Right forelimb (tissue), 1 donor: Measurements from ENCODE around the gene MCL1.
A peak's percentile ranks its signal among the peaks of the same experiment; 100 is the strongest.
"Not testable (repeated sequence)": the region's sequence is repeated elsewhere in the genome, so short reads cannot be mapped to it uniquely, and the experiment has no call there.

Source experiments
- DNase-seq: peaks from one replicate; pipeline ENCODE4 v3.0.0-alpha.2; 2018

MCL1 gene

DNA sequence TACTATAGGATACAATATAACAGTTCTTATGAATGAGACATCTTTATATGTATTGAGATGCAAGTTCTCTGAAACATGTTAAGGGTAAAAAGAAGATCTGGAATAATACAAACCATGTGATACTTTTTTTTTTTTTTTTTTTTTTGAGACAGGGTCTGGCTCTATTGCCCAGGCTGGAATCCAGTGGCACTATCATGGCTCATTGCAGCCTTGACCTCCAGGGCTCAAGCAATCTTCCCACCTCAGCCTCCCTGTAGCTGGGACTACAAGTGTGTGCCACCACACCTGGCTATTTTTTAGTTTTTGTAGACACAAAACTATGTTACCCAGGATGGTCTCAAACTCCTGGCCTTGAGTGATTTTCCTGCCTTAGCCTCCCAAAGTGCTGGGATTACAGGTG, 22.1 kb upstream of the MCL1 start:
- DNase-seq = no peak

DNA sequence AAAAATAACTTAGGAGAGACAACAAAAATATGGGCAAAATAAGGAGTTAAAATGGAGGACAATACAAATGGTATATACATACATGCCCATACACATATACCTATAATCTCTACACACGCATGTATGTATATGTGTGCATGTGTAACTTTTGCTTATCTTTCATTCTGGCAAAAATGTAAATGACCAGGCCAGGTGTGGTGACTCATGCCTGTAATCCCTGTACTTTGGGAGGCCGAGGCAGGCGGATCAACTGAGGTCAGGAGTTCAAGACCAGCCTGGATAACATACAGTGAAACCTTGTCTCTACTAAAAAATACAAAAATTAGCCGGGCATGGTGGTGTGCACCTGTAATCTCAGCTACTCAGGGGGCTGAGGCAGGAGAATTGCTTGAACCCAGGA, 18.9 kb upstream of the MCL1 start:
- not testable (repeated sequence) for DNase-seq

DNA sequence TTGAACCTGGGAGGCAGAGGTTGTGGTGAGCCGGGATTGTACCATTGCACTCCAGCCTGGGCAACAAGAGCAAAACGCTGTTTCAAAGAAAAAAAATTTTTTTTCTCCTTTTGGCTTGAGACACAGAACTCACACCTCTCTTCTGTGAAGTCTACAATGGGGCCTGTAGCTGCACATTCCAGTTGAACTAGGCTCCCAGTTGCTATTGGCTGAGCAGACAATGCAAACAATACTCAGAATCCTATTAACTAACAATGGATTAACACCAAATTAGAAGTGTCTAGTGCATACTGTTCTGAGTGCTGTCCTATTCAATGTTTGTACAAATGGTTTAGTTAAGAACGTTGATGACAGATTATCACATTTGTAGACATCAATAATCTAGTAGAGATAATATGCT, 17.6 kb upstream of the MCL1 start:
- no peak for DNase-seq

DNA sequence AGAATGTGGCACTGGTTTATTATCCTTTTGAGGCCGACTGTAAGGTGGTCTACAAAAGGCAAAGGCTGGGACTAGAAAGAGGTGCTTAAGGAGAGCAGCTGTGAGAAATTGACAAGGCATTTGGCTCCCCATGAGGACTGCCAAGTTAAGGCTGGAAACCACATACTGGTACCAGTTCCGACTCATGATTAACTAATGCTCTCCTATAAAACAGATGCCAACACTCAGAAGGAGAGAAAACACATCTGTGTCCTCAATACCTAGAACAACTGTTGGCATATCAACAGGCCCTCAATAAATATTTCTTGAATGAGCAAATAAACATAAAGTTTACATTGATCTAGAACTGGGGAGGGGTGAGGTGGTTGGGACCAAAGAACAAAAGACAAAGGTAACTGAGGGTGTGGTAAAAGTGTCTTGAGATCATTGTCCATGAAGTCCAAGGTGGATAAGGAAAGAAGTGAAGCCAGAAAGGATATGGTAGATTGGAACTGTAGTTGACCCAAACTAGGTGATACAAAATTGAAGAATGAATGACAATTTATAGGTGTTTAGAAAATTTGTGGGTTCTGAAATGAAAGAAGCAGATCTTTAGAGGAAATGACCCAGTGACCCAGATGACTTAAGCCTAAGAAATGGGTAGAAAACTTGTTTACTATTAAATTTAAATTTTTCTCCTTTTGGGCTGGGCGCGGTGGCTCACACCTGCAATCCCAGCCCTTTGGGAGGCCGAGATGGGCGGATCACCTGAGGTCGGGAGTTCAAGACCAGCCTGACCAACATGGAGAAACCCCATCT, 16.9 kb upstream of the MCL1 start:
- no peak for DNase-seq

DNA sequence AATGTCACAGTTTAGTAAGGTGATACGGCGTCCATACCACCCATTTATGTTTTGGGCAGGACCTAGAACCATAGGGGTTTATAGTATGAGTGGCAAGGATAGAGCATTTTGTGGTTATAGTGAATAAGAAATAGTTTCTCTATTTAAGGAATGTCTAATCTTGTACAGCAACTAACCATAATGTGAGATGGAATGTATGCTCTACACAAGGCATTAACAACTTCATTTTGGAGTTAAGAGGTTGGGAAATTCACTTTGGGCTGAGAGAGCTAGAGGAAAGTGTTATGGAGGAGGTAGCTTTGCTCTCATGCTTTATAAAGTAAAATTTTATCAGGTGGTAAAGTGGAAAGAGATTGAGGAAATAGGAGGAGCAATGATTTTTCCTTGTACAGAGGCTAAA, 3.0 kb upstream of the MCL1 start:
- DNase-seq = no peak

DNA sequence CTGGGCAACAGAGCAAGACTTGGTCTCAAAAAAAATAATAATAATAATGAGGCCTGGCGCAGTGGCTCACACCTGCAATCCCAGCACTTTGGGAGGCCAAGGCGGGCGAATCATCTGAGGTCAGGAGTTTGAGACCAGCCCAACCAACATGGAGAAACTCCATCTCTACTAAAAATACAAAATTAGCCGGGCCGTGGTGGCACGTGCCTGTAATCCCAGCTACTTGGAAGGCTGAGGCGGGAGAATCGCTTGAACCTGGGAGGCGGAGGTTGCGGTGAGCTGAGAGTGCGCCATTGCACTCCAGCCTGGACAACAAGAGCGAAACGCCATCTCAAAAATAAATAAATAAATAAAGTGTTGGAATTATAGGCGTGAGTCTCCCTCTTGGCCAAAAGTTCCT, 2.6 kb upstream of the MCL1 start:
- not testable (repeated sequence) for DNase-seq

DNA sequence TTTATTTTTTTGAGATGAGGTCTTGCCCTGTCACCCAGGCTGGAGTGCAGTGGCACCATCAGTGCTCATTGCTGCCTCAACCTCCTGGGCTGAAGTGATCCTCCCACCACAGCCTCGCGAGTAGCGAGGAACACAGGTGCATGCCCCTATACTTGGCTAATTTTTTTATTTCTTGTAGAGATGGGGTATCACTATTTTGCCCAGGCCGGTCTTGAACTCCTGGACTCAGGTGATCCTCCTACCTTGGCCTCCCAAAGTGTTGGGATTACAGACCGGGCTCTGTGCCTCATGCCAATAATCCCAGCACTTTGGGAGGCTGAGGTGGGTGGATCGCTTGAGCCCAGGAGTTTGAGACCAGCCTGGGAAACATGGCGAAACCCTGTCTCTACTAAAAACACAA, 2.0 kb upstream of the MCL1 start:
- DNase-seq = not testable (repeated sequence)

DNA sequence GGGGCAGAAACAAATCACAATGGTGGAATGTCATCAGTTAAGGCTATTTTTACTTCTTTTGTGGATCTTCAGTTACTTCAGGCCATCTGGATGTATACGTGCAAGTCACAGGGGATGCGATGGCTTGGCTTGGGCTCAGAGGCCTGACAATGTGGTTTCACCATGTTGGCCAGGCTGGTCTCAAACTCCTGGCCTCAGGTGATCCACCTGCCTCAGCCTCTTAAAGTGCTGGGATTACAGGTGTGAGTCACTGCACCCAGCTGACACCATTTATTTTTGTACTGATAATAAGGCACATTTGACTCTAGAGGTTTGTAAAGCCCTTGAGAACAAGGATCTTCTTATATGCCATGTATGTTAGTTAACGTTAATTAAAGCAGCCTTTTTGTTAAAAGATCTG, 1.6 kb upstream of the MCL1 start:
- not testable (repeated sequence) for DNase-seq

DNA sequence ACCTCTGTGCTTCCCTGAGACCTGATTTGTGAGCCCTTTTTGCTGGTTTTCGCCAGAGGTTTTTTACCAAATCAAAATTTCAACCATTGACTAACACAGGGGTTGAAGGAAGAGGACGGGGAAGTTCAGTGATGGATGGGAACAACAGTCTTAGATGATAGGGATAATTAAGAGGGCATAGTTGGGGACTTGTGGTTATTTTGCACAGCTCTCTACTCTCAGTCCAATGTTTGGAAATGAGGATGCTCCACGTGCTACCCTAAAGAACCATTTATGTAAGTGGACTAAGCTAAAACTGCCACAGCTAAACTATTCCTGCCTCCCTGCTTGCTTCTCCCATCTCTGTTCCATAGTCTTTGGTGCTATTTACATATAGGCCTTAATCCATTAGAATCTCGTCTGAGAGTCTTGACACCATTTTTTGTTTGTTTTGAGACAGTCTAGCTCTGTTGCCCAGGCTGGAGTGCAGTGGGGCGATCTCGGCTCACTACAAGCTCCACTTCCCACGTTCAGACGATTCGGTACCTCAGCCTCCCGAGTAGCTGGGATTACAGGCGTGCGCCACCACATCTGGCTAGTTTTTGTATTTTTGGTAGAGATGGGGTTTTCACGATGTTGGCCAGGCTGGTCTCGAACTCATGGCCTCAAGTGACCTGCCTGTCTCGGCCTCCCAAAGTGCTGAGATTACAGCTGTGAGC, 684 bp upstream of the MCL1 start:
- no peak for DNase-seq

DNA sequence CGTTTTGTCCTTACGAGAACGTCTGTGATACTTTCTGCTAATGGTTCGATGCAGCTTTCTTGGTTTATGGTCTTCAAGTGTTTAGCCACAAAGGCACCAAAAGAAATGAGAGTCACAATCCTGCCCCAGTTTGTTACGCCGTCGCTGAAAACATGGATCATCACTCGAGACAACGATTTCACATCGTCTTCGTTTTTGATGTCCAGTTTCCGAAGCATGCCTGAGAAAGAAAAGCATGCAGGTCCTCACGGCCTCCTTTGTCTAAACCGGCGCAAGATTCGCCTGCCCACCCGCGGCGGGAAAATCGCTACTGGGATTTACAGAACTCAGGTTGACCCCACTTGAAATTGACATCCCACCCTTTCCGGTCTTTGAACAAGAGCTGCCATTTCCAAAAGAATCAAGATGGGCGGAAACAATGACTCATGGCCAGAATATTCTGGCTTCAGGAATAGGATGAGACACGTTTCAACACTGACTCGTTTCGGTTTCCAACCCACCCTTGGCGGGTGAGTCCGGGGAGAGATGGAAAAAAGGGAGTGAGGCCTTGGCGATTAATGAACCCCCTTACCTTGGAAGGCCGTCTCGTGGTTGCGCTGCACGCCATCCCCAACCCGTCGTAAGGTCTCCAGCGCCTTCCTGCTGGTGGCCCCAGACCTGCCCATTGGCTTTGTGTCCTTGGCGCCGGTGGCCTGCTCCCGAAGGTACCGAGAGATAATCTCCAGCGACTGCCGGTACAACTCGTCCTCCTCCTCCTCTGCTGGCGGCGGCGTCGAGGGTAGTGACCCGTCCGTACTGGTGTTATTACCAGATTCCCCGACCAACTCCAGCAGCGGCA, 919 bp downstream of the MCL1 start:
- peak; percentile 81 for DNase-seq

DNA sequence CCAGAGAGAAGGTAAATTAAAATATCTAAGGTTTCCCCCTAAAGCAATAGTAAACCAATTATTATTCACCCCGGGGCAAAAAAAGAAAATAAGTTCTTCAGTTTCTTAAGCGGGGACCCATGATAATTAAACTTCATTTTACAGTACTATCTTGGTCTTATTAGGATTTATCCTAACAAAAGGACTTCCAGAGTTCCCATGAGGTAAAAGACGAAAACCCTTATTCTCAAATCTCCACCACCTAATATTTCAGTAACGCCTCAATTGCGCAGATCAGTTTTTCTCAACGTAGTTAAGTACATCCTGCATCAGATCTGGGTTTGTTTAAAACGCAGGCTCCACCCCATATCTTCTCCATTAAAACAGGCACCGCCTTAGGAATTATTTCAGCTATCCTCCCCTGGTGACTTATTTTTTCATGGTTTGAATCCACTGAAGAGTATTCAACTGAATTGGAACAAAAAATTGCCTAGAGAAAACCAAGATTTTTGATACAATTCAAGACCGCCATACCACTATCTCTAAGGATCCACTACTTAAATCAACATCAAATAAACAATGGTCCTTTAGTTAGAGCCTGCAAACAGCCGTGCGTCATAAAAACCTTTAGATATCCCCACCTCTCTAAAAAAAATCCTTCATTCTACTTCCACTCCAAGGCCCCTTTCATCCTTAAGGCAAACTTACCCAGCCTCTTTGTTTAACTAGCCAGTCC, 1.7 kb downstream of the MCL1 start:
- DNase-seq = no peak

DNA sequence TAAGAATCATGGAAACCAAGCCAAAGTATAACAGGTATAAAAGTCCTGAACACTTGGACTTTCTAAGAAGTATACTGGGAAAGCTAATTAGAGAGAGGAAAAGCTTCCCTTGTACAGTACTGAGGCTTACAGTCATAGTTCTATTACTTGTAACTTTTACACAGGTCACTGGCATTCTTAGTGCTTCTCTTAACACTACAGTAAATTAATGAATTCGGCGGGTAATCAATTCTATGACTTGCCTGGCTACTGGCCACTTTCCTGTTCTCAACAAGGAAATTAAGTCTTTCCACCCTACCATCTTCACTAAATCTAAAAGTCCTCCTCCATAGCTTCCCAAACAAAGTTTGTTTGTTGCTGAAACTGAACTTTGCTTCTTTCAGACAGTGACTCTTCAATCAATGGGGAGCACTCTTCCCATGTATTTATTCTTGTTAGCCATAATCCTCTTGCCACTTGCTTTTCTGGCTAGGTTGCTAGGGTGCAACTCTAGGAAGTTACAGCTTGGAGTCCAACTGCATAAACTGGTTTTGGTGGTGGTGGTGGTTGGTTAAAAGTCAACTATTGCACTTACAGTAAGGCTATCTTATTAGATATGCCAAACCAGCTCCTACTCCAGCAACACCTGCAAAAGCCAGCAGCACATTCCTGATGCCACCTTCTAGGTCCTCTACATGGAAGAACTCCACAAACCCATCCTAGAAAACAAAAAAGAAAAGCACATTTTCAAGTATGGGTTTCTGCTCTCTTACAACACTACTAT, 2.4 kb downstream of the MCL1 start:
- DNase-seq = no peak

DNA sequence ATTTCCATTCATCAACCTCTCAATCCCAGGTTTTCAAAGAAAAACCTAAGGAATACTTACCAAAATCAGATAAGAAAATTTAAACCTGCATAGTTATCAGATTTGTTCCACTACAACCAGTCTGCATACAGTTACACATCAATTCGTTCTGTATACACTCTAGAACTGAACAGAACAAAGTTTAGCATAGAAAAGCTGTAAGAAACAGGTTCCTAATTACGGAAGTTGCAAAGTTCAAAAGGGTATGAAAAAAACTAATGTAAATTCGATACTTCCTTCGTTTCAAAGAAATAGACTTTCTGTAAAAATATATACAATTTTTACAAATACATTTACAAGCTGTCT, 3.1 kb downstream of the MCL1 start:
- no peak for DNase-seq

DNA sequence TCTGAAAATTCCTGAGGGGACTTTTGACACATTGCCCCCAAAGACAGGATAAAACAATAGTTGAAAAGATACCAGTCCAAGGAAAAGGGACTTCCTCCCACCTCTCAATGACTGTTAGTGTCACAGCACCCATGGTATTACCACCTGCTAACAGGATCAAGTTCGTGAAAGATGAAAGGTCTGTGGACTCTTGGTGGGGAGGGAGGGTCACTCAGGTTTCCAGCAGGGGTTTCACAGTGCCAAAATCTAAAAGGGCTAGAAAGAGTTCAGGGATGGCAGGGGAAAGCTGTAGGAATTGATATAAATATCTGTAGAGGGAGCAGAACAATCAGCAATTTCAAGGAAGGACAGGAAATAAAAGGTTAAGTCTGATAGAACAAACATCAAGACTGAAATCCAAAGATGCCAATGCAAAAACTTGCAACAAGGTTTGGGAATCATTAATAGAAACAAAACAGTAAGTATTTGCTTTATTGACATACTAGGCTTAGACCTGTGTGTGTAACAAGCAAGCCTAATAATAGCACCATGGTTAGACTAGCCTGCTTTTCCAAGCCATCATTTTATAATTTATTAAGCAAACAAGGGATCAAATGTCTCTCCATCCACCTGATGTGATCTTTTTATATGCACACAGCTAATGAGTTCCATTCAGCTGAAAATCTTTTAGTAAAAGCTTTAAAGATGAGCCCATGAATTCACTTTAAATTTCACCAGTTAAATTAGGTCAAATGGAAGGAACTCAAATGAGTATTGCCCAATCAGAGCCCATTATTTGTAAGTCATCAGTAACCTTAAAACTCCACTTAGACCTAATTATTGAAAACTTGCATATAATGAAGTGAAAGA, 3.7 kb downstream of the MCL1 start:
- no peak for DNase-seq

DNA sequence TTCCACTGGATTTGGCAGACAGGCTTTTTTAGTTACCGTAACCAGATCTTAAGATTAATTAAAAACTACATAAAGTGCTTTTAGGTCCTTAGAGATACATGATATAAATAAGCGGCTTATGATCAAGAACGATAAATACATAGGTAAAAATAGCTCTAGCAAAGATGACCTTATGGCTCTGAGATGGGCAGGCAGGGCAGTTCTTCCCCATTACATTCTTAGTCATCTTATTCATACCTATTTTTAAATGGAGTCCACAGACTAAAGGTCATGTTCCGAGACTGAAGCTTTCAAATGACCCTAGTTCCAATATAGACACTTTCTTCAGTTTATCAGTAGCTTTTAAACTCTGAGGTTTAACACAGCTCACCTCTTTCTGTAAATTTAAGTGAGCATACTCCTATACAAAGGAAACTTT, 4.3 kb downstream of the MCL1 start:
- DNase-seq = no peak

DNA sequence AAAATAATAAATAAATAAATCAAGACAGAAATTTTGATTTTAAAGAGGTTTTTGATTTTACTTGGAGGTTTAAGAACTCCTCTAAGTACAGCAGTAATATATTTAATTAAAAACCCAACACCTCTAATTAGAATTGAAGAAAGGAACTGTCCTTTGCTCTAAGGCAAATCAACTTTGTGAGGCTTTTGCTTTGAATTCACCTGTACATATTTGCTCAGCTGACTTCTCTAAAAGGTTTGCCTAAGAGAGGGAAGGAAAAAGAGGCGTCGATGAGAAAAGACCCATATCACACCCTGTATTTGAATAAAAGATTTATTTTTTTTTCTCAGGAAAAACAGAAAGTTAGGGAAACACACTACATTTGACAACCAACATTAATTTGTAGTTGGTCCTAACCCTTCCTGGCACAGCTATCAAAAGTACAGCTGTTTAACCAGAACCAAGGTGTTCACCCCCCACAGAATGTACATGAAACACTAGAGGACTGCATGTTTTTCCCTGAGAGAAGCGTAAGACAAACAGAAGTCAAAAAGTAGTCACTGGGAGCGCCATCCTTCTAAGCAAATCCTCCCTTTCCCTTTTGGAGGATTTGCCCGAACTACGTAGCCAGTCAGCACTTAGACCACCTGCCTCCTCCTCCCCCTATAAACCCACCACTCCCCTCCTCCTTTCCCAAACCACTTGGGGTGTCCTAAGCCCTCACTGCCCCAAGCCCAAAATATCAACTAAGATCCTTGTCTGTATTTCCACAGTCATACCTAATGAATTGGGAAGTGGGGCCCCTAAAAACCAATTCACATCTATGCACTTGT, 4.9 kb downstream of the MCL1 start:
- DNase-seq = peak; percentile 37

DNA sequence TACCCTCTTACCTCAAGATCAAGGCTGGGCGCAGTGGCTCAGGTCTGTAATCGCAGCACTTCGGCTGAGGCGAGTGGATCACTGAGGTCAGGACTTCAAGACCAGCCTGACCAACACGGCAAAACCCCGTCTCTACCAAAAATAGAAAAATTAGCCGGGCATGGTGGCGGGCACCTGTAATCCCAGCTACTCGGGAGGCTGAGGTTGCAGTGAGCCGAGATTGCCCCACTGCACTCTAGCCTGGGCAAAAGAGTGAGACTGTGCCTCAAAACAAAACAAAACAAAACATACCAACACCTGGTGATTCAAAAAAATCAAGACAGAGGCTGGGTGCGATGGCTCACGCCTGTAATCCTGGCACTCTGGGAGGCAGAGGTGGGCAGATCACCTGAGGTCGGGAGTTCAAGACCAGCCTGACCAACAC, 5.8 kb downstream of the MCL1 start:
- peak; percentile 37 for DNase-seq

DNA sequence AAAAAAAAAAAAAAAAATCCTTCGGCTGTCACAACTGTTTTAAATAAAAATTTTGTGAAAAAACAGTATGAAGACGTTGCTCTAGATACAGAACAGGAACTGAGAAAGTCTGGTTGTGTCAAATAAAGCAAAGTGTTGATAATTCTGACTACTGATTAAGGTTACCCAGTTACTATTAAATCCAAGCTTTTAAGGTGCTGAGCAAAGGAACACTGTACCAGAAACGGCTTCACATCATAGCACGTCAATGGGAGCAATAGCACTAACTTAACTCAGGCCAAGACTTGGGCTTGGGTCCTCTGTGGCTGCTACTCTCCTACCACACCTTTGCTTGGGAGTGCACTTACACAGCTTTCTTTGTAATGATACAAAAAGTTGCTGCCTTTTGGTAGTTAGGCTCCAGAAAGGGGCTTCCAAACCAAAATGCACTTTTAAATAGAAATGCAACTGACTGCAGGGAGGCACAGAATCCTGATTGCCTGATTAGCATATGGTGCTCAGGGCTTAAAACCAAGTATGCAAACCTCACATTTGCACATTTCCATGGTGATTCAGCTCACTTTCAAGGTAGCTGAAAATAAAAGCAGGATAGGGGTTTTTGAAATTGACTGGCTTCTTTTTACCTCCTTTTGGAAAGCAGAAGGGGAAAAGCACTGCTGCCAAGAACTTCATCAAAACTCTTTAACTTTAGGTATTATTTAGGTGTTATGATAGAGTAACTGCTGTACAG, 6.3 kb downstream of the MCL1 start:
- peak; percentile 31 for DNase-seq

DNA sequence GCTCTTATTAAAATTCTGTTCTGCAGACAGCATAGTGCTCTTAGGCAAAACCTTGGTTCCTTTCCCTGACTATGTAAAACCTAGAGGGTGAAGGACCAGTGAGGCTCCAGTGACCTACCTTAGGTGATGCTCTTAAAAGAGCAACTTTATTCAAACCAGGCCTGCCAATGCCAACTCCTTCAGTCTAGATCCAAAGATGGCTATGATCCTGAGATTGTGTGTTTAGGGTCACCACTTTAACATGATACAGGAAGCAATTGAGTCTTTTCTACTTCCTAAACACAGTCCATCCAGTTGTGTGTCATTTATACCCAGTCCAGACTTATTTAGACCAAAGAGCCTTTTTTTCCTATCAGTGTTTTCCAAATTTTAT, 10.8 kb downstream of the MCL1 start:
- no peak for DNase-seq
